ENCODE data around the gene ZNF609. TPM values are rescaled to one million over a fixed set of nuclear protein-coding genes. Genes with fewer than 3 reads are reported as not detected.

ZNF609 gene
- polyA plus RNA-seq, 1 donor (not counting 4 experiments of a cell fraction or from before 2014, with no cell fraction given) = 16.9 TPM

DNA sequence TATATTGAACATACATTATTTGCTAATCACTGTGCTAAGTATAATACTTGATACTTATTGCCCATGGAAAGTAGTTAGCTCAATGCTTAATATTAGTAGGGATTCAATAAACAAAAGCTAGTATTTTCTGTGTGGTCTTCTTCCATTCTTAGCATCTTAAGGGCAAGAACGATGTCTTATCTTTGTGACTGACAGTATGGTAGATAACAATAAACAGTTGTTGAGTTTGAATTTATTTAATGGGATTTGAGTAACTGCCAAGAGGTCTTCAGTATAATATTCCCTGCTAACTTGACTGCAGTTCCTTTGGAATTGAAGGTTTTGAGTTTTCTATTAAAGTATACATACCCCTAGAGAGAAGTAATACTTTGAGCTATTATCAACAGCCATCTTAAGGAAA lies 70.1 kb downstream of the ZNF609 start:
- no peak overlapping the region for H3K4me2 ChIP-seq (ENCODE audit: control insufficient read depth, extremely low read depth, insufficient read depth, low read depth, low read length)
- H3K79me2 ChIP-seq (ENCODE audit: control insufficient read depth, insufficient read depth, low read length) = peaks cover 87% of the 10 kb centered on the region
- H4K20me1 ChIP-seq (ENCODE audit: control insufficient read depth, extremely low read depth, insufficient read depth, low read length) = peaks cover 11% of the 10 kb centered on the region
- FAIRE-seq (no peak), DNase-seq (ENCODE audit: low read depth, low spot score) (no peak)
- no peak overlapping the region for H2AFZ ChIP-seq (ENCODE audit: control insufficient read depth, low read length)
- no peaks in the 10 kb centered on the region for H3K27me3 ChIP-seq (ENCODE audit: control insufficient read depth, extremely low read depth, insufficient read depth, low read length)
- H3K4me1 ChIP-seq (ENCODE audit: control insufficient read depth, extremely low read depth, insufficient read depth, low read length) = peaks cover 16% of the 10 kb centered on the region
- H3K36me3 ChIP-seq (ENCODE audit: control insufficient read depth in 2 of 2, extremely low read depth in 1 of 2, insufficient read depth in 2 of 2, low read length in 2 of 2) = peaks cover 0 to 6% of the 10 kb centered on the region in 2 experiments
- dilution Hi-C loops (cut with MboI; ENCODE audit: extremely low pct_ligation_motif_present, low sequenced_read_pairs) = no loop called here
- no peak overlapping the region for H3K27ac ChIP-seq (ENCODE audit: control insufficient read depth, insufficient read depth, low read length)
- no peak for TF ChIP-seq CTCF (optimal IDR thresholded peaks at IDR 0.05 in 1 of 3, IDR thresholded peaks at IDR 0.05 in 1 of 3, conservative IDR thresholded peaks at IDR 0.05 in 1 of 3; ENCODE audit: extremely low read depth in 1 of 3, insufficient read depth in 2 of 3, low read length in 3 of 3)
- TF ChIP-seq EZH2 (IDR thresholded peaks at IDR 0.05; ENCODE audit: low read length) = no peak
- peaks cover 2% of the 10 kb centered on the region for H3K9me1 ChIP-seq (ENCODE audit: control insufficient read depth, extremely low read depth, insufficient read depth, low read length)
- no peak overlapping the region for H3K9ac ChIP-seq (ENCODE audit: control insufficient read depth, extremely low read depth, insufficient read depth, low read length)
- H3K9me3 ChIP-seq (ENCODE audit: control insufficient read depth, low read depth, low read length) = no peaks in the 10 kb centered on the region
- H3K4me3 ChIP-seq (ENCODE audit: control insufficient read depth in 2 of 3, extremely low read depth in 1 of 3, insufficient read depth in 2 of 3, low read depth in 1 of 3, low read length in 3 of 3) = no peak overlapping the region

GRCh38 chr15:64530918-64531317 lies 70.5 kb downstream of the ZNF609 start:
- Histone ChIP-seq H4K20me1 (ENCODE audit: control insufficient read depth, extremely low read depth, insufficient read depth, low read length) (peaks cover 11% of the 10 kb centered on the region), H3K27me3 (ENCODE audit: control insufficient read depth, extremely low read depth, insufficient read depth, low read length) (no peaks in the 10 kb centered on the region), H3K9ac (ENCODE audit: control insufficient read depth, extremely low read depth, insufficient read depth, low read length) (no peak overlapping the region), H3K79me2 (ENCODE audit: control insufficient read depth, insufficient read depth, low read length) (peaks cover 82% of the 10 kb centered on the region), H3K4me2 (ENCODE audit: control insufficient read depth, extremely low read depth, insufficient read depth, low read depth, low read length) (no peak overlapping the region), H3K36me3 (ENCODE audit: control insufficient read depth in 2 of 2, extremely low read depth in 1 of 2, insufficient read depth in 2 of 2, low read length in 2 of 2) (peaks cover 0 to 6% of the 10 kb centered on the region in 2 experiments), H2AFZ (ENCODE audit: control insufficient read depth, low read length) (no peak overlapping the region), H3K9me3 (ENCODE audit: control insufficient read depth, low read depth, low read length) (no peaks in the 10 kb centered on the region), H3K27ac (ENCODE audit: control insufficient read depth, insufficient read depth, low read length) (no peak overlapping the region), H3K4me3 (ENCODE audit: control insufficient read depth in 2 of 3, extremely low read depth in 1 of 3, insufficient read depth in 2 of 3, low read depth in 1 of 3, low read length in 3 of 3) (no peak overlapping the region), H3K4me1 (ENCODE audit: control insufficient read depth, extremely low read depth, insufficient read depth, low read length) (peaks cover 20% of the 10 kb centered on the region), H3K9me1 (ENCODE audit: control insufficient read depth, extremely low read depth, insufficient read depth, low read length) (peaks cover 2% of the 10 kb centered on the region)
- TF ChIP-seq CTCF (optimal IDR thresholded peaks at IDR 0.05 in 1 of 3, IDR thresholded peaks at IDR 0.05 in 1 of 3, conservative IDR thresholded peaks at IDR 0.05 in 1 of 3; ENCODE audit: extremely low read depth in 1 of 3, insufficient read depth in 2 of 3, low read length in 3 of 3) (no peak), EZH2 (IDR thresholded peaks at IDR 0.05; ENCODE audit: low read length) (no peak)
- DNase-seq (ENCODE audit: low read depth, low spot score) = no peak
- no peak for FAIRE-seq
- dilution Hi-C loops (cut with MboI; ENCODE audit: extremely low pct_ligation_motif_present, low sequenced_read_pairs) = no loop called here
